A549 (cell line): Measurements from ENCODE around the gene ATP6V0C. TPM values are rescaled to one million over a fixed set of nuclear protein-coding genes. Genes with fewer than 3 reads are reported as not detected.

Experiments used
- ATAC-seq, 2 experiments: fragments of 200-7000 bp in 1 of 2; fragments of >200 bp in 1 of 2; cut with Nextera tagmentation in 1 of 2; cut with Tn5 transposase in 1 of 2; 3 replicates each; pipeline versions ENCODE4 v1.8.0 to v1.9.1; 2018 to 2020; ENCODE audit warnings: mild to moderate bottlenecking in 1 of 2, moderate library complexity in 1 of 2
- CTCF ChIA-PET: fragments of 300-600 bp; sonication (Branson Sonifier 250); formaldehyde crosslinking; extraction: SDS; loops from one replicate; lab custom pipeline; 2021; ENCODE audit warnings: antibody characterized with exemption, inconsistent platforms; lab: Yijun Ruan, JAX
- POLR2A ChIA-PET: fragments of 350-600 bp; formaldehyde crosslinking; extraction: SDS; loops from one replicate; lab custom pipeline; 2021; ENCODE audit warnings: antibody characterized with exemption, inconsistent platforms; lab: Yijun Ruan, JAX
- DNase-seq, 2 experiments: peaks; one replicate each; pipeline versions ENCODE4 v3.0.0 to v3.0.0-alpha.2; 2011 to 2016; ENCODE audit warnings: low read depth in 1 of 2, low spot score in 1 of 2
- FAIRE-seq: peaks from 2 replicates; lab custom pipeline; 2011; peaks lifted over from hg19 to GRCh38; lab: Jason Lieb, UNC
- H3K27ac ChIP-seq, 2 experiments: fragments of >200 bp; sonication (Bioruptor Twin); formaldehyde crosslinking; 3 replicates each; pipeline ENCODE4 v1.5.1; 2016 to 2017
- H3K4me1 ChIP-seq: fragments of >200 bp; sonication (Bioruptor Twin); formaldehyde crosslinking; 3 replicates; pipeline ENCODE4 v1.6.1; 2016
- H3K4me2 ChIP-seq: fragments of >200 bp; sonication (Bioruptor Twin); formaldehyde crosslinking; 3 replicates; pipeline ENCODE4 v1.6.1; 2016
- H3K4me3 ChIP-seq: fragments of >200 bp; sonication (Bioruptor Twin); formaldehyde crosslinking; 3 replicates; pipeline ENCODE4 v1.5.1; 2016
- H3K9me3 ChIP-seq: fragments of >200 bp; sonication (Bioruptor Twin); formaldehyde crosslinking; 3 replicates; pipeline ENCODE4 v1.6.1; 2016
- CEBPB ChIP-seq, 2 experiments: fragments of >200 bp in 1 of 2; sonication (Bioruptor Twin) in 1 of 2; formaldehyde crosslinking in 1 of 2; IDR thresholded peaks; 2 replicates each; pipeline ENCODE4 v1.6.1; 2012 to 2016
- CHD2 ChIP-seq: fragments of 150-350 bp; IDR thresholded peaks from 2 replicates; pipeline ENCODE4 v1.6.1; 2014; ENCODE audit warnings: low read length; ENCODE audit not compliant: partially characterized antibody
- CHD4 ChIP-seq: fragments of 200-600 bp; sonication (generic); IDR thresholded peaks from 2 replicates; pipeline ENCODE4 v1.6.1; 2016; ENCODE audit warnings: antibody characterized with exemption, mild to moderate bottlenecking, borderline replicate concordance
- ESRRA ChIP-seq: fragments of 150-350 bp; IDR thresholded peaks from 2 replicates; pipeline ENCODE4 v1.6.1; 2014; ENCODE audit warnings: mild to moderate bottlenecking, low read length, borderline replicate concordance
- GATA3 ChIP-seq: IDR thresholded peaks from 2 replicates; pipeline ENCODE4 v1.6.1; 2012; ENCODE audit warnings: borderline replicate concordance
- HOXB5 ChIP-seq: fragments of 250-450 bp; sonication (Bioruptor Pico); IDR thresholded peaks from 2 replicates; pipeline ENCODE4 v1.5.0; 2020; ENCODE audit warnings: mild to moderate bottlenecking, moderate library complexity
- JUN ChIP-seq, 2 experiments: fragments of >200 bp; sonication (Bioruptor Twin); formaldehyde crosslinking; IDR thresholded peaks; 2 replicates in 1 of 2; 3 replicates in 1 of 2; pipeline ENCODE4 v1.6.1; 2016 to 2017
- JUNB ChIP-seq: fragments of >200 bp; sonication (Bioruptor Twin); formaldehyde crosslinking; IDR thresholded peaks from 2 replicates; pipeline ENCODE4 v1.6.1; 2016
- MAFK ChIP-seq: fragments of 450-650 bp; IDR thresholded peaks from 2 replicates; pipeline ENCODE4 v1.6.1; 2014; ENCODE audit not compliant: partially characterized antibody
- MAZ ChIP-seq: fragments of 150-350 bp; IDR thresholded peaks from 2 replicates; pipeline ENCODE4 v1.6.1; 2014; ENCODE audit warnings: antibody characterized with exemption, low read depth, low read length, borderline replicate concordance
- NR3C1 ChIP-seq: fragments of >200 bp; sonication (Bioruptor Twin); formaldehyde crosslinking; IDR thresholded peaks from 3 replicates; pipeline ENCODE4 v1.6.1; 2017
- RARB ChIP-seq: fragments of 250-450 bp; sonication (Bioruptor Pico); IDR thresholded peaks from 2 replicates; pipeline ENCODE4 v1.8.0; 2021; ENCODE audit warnings: mild to moderate bottlenecking, moderate library complexity
- RFX5 ChIP-seq: fragments of 450-650 bp; IDR thresholded peaks from 2 replicates; pipeline ENCODE4 v1.7.1; 2014; ENCODE audit warnings: antibody characterized with exemption, mild to moderate bottlenecking, moderate library complexity
- TP53 ChIP-seq: fragments of 250-450 bp; sonication (Bioruptor Pico); IDR thresholded peaks from 2 replicates; pipeline ENCODE4 v1.5.0; 2021; ENCODE audit warnings: mild to moderate bottlenecking, moderate library complexity
- ZFP36 ChIP-seq: fragments of 450-650 bp; IDR thresholded peaks from 2 replicates; pipeline ENCODE4 v1.6.1; 2014; ENCODE audit warnings: borderline replicate concordance; ENCODE audit not compliant: partially characterized antibody
- ZNF302 ChIP-seq: fragments of 250-450 bp; sonication (Bioruptor Pico); IDR thresholded peaks from 2 replicates; pipeline ENCODE4 v1.9.0; 2021; ENCODE audit warnings: inconsistent platforms, mild to moderate bottlenecking, moderate library complexity
- WGBS: methylation state at CpG from one replicate; pipeline ENCODE4 v1.1.6; 2017; ENCODE audit errors: missing lambda C conversion rate; 5-methylcytosine and 5-hydroxymethylcytosine counted together
- polyA plus RNA-seq, 4 experiments: library from polyadenylated mRNA; depleted of rRNA in 3 of 4; stranded (reverse); fragments of >200 nt; fragmentation: RNase III in 1 of 4; extraction: RNeasy Plus Mini Kit Qiagen cat#74134 plus additional on column Dnase treatment in 1 of 4; gene quantifications; 2 replicates in 3 of 4; 3 replicates in 1 of 4; pipeline ENCODE4 v1.2.3, GENCODE V29; 2011 to 2017
- TF ChIP-seq, protein P1 (sequence below): IDR thresholded peaks from 2 replicates; pipeline ENCODE4 v1.6.1; 2012
- TF ChIP-seq, protein P2 (sequence below): fragments of 250-450 bp; sonication (Bioruptor Pico); IDR thresholded peaks from 2 replicates; pipeline ENCODE4 v1.5.0; 2020; ENCODE audit warnings: low read depth, mild to moderate bottlenecking, moderate library complexity
- TF ChIP-seq, protein P3 (sequence below): IDR thresholded peaks from 2 replicates; pipeline ENCODE4 v1.6.1; 2012
- TF ChIP-seq, protein P4 (sequence below): fragments of >200 bp; sonication (Bioruptor Twin); formaldehyde crosslinking; IDR thresholded peaks from 2 replicates; pipeline ENCODE4 v1.6.1; 2016
- TF ChIP-seq, protein P5 (sequence below): fragments of >200 bp; sonication (Bioruptor Twin); formaldehyde crosslinking; IDR thresholded peaks from 3 replicates; pipeline ENCODE4 v1.5.1; 2016

ATP6V0C gene
- polyA plus RNA-seq, 2 of the 4 experiments (the other 2 are of a cell fraction): 9.4 to 153 TPM

DNA sequence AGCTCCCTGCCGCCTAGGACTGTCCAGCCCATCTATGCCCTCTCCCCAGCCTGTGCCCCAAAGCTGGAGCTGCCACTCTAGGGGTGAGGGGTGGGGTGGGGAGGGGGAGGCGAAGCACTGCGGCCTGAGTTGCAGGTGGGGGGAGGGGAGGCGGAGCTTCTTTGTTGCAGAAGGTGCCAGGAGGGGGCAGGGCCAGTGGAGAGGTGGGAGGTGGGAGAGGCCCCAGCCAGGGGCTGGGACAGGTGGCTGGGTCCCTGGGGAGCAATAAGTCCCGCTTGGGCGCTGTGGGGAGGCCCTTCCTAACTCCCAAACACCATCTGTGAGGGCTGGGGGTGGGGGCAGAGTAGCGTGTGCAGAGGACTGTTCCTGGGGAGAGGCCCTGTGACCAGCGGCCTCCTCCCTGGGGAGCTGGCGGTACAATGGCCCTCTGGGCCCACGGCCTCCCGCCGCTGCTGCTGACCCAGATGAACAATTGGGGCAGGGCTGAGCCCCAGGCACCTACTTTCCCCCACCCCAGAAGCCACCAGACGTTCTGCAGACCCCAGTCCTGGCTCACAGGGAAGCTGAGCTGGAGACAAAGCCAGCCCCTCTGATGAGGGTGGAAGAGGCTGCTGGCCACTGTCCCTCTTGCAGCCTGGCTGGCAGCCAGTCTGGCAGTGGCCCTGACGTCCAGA, 44.9 kb upstream of the ATP6V0C start:
- Histone ChIP-seq H3K4me3 (peak overlapping the region; percentile 53; the same call in 2 of the 3 replicates), H3K9me3 (no peaks in the 10 kb centered on the region), H3K4me2 (peak overlapping the region; percentile 100), H3K4me1 (peaks cover 38% of the 10 kb centered on the region), H3K27ac (peak overlapping the region; percentile 82 to 85; a peak in 5 of 6 replicates)
- POLR2A ChIA-PET: interaction anchor here (0.5 kb wide), 2 partner anchors 153 to 214 kb away, joined by 3 to 4 read pairs; no protein-coding TSS in a partner anchor
- CTCF ChIA-PET: interaction anchor here (1.1 to 1.7 kb wide), 5 partner anchors 9 to 118 kb away, joined by 3 to 13 read pairs (median 5); partner anchors contain the start of gene TEDC2
- ATAC-seq (peak; percentile 2 to 33; a peak in 3 of 6 replicates), FAIRE-seq (no peak), DNase-seq (peak in 1 of 2 experiments; percentile 44)
- 57% methylated on average over 8 of the region's 14 CpGs for WGBS
- TF ChIP-seq, protein P1, sequence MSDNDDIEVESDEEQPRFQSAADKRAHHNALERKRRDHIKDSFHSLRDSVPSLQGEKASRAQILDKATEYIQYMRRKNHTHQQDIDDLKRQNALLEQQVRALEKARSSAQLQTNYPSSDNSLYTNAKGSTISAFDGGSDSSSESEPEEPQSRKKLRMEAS: no peak

DNA sequence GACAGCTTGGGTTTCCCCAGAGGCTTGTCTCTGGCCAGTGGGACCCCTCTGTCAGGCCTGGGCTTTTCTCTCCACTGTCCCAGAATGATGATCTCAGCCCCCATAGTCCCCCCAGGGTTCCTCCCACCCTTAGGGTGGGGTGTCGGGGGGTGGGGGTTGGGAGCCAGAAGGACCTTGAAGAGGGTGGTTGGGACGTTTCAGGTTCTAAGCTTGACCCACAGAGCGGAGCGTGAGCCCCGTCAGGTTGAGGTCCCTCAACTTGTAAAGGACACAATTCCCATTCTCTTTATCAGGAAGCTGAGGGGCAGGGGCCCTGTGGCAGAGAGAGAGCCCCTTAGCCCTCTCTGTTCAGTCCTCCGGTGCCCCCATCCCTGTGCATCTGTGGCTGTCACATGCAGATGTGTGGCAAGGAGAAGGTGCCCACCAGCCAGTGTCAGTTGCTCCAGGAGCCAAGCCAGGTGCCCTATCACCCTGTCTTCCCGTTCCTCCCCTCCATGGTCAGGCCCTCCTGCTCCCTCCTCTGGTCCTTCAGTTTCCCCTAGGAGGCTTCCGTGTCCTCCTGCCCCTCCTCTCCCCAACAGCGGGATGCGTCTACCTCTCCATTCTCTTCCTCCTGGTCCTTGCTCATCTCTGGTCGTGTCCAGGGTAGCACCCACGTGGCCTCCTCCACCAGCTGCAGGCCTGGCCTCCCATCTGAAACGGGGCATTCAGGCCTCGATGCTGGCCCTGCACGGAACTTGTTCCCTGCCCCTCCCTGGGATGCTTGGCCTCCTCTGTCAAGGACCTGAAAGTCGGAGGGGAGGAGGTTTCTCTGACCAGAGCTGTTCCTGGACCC, 44.1 kb upstream of the ATP6V0C start:
- H3K9me3 ChIP-seq: no peaks in the 10 kb centered on the region
- ChIA-PET POLR2A (no interaction called here), CTCF (interaction anchor here (1.1 to 1.7 kb wide), 6 partner anchors 10 to 119 kb away, joined by 3 to 13 read pairs (median 4); partner anchors contain the start of gene TEDC2)
- TF ChIP-seq, protein P2, sequence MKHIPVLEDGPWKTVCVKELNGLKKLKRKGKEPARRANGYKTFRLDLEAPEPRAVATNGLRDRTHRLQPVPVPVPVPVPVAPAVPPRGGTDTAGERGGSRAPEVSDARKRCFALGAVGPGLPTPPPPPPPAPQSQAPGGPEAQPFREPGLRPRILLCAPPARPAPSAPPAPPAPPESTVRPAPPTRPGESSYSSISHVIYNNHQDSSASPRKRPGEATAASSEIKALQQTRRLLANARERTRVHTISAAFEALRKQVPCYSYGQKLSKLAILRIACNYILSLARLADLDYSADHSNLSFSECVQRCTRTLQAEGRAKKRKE (CRISPR knock-in tag): no peak
- no peak for TF ChIP-seq ZFP36
- no peak; the same call in 1 of the 2 replicates for TF ChIP-seq GATA3
- TF ChIP-seq ESRRA: no peak
- H3K27ac ChIP-seq: peak overlapping the region; percentile 82 to 85; a peak in 4 of 6 replicates
- DNase-seq: peak in 1 of 2 experiments; percentile 32
- FAIRE-seq: no peak
- 78% methylated on average over 14 of the region's 16 CpGs for WGBS
- peaks cover 38% of the 10 kb centered on the region for H3K4me1 ChIP-seq
- H3K4me3 ChIP-seq: no peak overlapping the region
- H3K4me2 ChIP-seq: peak overlapping the region; percentile 100
- ATAC-seq: no peak

DNA sequence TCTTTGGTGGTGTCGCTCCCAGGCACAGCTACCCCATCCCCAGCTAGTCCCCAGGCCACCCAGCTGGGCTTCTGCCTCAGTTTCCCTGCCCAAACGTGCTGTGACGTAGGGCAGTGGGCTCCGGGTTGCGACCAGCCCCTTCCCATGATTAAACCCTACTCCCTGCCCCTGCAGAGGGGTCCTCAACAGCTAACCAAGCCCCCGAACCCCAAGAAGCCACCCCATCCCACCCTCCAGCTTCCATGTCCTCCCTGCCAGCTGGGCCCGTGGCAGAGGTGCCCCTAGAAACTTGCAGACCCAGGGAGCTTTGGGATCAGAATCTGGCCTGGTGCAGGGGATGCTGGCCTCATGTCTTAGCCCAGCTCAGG, 43.5 kb upstream of the ATP6V0C start:
- TF ChIP-seq JUNB: no peak
- TF ChIP-seq, protein P3, sequence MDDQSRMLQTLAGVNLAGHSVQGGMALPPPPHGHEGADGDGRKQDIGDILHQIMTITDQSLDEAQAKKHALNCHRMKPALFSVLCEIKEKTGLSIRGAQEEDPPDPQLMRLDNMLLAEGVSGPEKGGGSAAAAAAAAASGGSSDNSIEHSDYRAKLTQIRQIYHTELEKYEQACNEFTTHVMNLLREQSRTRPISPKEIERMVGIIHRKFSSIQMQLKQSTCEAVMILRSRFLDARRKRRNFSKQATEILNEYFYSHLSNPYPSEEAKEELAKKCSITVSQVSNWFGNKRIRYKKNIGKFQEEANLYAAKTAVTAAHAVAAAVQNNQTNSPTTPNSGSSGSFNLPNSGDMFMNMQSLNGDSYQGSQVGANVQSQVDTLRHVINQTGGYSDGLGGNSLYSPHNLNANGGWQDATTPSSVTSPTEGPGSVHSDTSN: peak; percentile 49; the same call in 1 of the 2 replicates
- TF ChIP-seq ZNF302 (CRISPR knock-in tag): no peak
- TF ChIP-seq NR3C1: no peak
- TF ChIP-seq, protein P1: no peak
- no peak for TF ChIP-seq JUN (IDR thresholded peaks at IDR 0.05)
- TF ChIP-seq, all 56 proteins: peak for 1
- peaks cover 38% of the 10 kb centered on the region for H3K4me1 ChIP-seq
- DNase-seq (no peak), ATAC-seq (no peak), FAIRE-seq (no peak)
- H3K4me2 ChIP-seq: no peak overlapping the region
- no peak overlapping the region for H3K4me3 ChIP-seq
- WGBS: 84% methylated on average over 6 of the region's 7 CpGs
- CTCF ChIA-PET: interaction anchor here (0.6 to 1.2 kb wide), 2 partner anchors 10 to 30 kb away, joined by 3 to 4 read pairs; partner anchors contain the start of gene TEDC2
- no peak overlapping the region for H3K27ac ChIP-seq
- POLR2A ChIA-PET: no interaction called here
- H3K9me3 ChIP-seq: no peaks in the 10 kb centered on the region

DNA sequence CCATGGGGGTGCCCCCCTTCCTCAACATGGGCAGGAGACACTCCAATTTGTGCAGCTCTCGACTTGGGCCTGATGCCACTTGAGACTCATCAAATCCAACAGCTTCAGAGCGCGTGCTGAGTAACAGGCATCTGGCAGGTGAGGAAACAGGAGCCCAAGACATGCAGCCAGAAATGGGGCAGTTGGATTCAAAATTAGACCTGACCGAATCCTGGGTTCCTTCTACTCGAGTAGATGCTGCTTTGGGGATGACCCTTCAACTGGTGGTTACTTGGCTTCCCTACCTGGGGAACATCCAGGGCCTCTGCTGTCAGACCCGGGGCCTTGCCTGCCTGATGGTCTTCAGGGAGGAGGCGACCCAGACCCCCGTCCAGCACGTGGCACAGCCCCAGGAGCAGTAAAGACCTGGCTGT, 43.1 kb upstream of the ATP6V0C start:
- 86% methylated on average over 5 of the region's 9 CpGs for WGBS
- Histone ChIP-seq H3K4me3 (no peak overlapping the region), H3K9me3 (no peaks in the 10 kb centered on the region), H3K27ac (0 out of 6 replicates have a peak overlapping the region, but pooled peaks of 1 of the 2 experiments have one; percentile 22), H3K4me2 (no peak overlapping the region), H3K4me1 (peaks cover 38% of the 10 kb centered on the region)
- POLR2A ChIA-PET: no interaction called here
- FAIRE-seq: peak; percentile 28
- CTCF ChIA-PET: interaction anchor here (0.6 to 1.2 kb wide), 2 partner anchors 11 to 30 kb away, joined by 3 to 4 read pairs; partner anchors contain the start of gene TEDC2
- peak in 1 of 2 experiments; percentile 41 for DNase-seq
- ATAC-seq: no peak
- TF ChIP-seq, protein P2 (CRISPR knock-in tag): no peak
- TF ChIP-seq CHD4: no peak
- TF ChIP-seq, protein P4, sequence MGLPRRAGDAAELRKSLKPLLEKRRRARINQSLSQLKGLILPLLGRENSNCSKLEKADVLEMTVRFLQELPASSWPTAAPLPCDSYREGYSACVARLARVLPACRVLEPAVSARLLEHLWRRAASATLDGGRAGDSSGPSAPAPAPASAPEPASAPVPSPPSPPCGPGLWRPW: no peak
- no peak for TF ChIP-seq TP53
- no peak for TF ChIP-seq CHD2
- no peak for TF ChIP-seq RARB
- no peak for TF ChIP-seq RFX5
- TF ChIP-seq, protein P5, sequence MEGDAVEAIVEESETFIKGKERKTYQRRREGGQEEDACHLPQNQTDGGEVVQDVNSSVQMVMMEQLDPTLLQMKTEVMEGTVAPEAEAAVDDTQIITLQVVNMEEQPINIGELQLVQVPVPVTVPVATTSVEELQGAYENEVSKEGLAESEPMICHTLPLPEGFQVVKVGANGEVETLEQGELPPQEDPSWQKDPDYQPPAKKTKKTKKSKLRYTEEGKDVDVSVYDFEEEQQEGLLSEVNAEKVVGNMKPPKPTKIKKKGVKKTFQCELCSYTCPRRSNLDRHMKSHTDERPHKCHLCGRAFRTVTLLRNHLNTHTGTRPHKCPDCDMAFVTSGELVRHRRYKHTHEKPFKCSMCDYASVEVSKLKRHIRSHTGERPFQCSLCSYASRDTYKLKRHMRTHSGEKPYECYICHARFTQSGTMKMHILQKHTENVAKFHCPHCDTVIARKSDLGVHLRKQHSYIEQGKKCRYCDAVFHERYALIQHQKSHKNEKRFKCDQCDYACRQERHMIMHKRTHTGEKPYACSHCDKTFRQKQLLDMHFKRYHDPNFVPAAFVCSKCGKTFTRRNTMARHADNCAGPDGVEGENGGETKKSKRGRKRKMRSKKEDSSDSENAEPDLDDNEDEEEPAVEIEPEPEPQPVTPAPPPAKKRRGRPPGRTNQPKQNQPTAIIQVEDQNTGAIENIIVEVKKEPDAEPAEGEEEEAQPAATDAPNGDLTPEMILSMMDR: no peak
- TF ChIP-seq MAFK: no peak
- TF ChIP-seq MAZ: no peak
- no peak for TF ChIP-seq CEBPB (IDR thresholded peaks at IDR 0.05)
- no peak for TF ChIP-seq HOXB5
